ENCODE data around the gene USP9X.

DNA sequence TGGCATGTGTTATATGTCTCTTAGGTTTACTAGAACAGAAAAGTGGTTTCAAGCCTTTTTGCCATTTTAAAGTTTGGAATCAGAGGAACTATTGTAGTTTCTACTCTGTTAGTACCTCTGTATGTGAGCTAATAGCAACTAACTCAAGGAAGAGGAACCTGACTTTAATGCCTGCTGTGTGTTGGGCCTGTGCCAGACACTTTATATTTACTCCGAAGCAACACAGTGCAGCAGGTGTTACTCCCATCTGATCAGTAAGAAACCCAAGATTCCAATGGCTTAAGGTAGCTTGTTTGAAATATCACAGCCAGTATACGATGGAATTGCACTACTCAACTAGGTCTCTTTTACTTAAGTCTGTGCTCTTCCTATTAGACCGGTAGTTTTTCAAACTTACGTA lies 79.2 kb downstream of the USP9X start:
- TF ChIP-seq FOXJ3 (CRISPR knock-in tag; IDR thresholded peaks at IDR 0.05; ENCODE audit: borderline replicate concordance) (no peak), CTCF (IDR thresholded peaks at IDR 0.05) (no peak), CREM (CRISPR knock-in tag; IDR thresholded peaks at IDR 0.05) (no peak), NR3C1 (CRISPR knock-in tag; conservative IDR thresholded peaks at IDR 0.05; ENCODE audit: low read depth) (no peak), FOXK1 (CRISPR knock-in tag; IDR thresholded peaks at IDR 0.05) (no peak), MLX (CRISPR knock-in tag; IDR thresholded peaks at IDR 0.05) (no peak), IRF2 (CRISPR knock-in tag; IDR thresholded peaks at IDR 0.05; ENCODE audit: borderline replicate concordance, low read depth) (no peak), ATF3 (CRISPR knock-in tag; conservative IDR thresholded peaks at IDR 0.05) (no peak), JUN (CRISPR knock-in tag; IDR thresholded peaks at IDR 0.05) (no peak)
- TF ChIP-seq, protein P1, sequence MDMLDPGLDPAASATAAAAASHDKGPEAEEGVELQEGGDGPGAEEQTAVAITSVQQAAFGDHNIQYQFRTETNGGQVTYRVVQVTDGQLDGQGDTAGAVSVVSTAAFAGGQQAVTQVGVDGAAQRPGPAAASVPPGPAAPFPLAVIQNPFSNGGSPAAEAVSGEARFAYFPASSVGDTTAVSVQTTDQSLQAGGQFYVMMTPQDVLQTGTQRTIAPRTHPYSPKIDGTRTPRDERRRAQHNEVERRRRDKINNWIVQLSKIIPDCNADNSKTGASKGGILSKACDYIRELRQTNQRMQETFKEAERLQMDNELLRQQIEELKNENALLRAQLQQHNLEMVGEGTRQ (CRISPR knock-in tag; IDR thresholded peaks at IDR 0.05), result no peak
